ENCODE results near the gene ZIM2. TPM values are rescaled to one million over a fixed set of nuclear protein-coding genes. Genes with fewer than 3 reads are reported as not detected.

The ZIM2 gene
- total RNA-seq, 1 donor from 2014 or later: not detected

DNA sequence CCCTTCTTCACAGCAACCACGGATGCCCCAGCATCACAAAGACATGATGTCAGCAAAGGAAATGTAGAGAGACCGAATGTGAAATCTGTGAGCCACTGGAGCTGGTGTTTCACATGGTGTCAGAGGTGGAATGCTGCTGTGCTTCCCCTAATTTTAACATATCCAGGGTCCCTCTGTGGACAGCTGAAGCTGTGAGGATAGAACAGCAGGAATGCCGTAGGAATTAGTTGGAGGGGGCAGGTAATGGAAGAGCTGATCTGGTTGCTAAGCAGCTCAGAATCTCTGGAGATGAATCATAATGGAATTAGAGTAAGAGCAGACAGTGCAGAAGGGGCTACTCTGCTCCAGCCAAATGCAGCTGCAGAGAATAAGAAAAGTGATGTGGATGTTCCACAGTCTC lies 100.0 kb downstream of the ZIM2 start:
- TF ChIP-seq CTCF (IDR thresholded peaks at IDR 0.05; ENCODE audit: insufficient read depth, low read depth, low read length) (no peak), EZH2 (IDR thresholded peaks at IDR 0.05; ENCODE audit: insufficient read depth, low read length) (no peak)
- H3K36me3 Mint-ChIP-seq (ENCODE audit: low read depth, unreplicated experiment): no peaks in the 10 kb centered on the region
- H3K9me3 ChIP-seq (ENCODE audit: insufficient read depth, low read depth, low read length): peaks cover 8% of the 10 kb centered on the region

GRCh38 chr19:56736571-56736970 lies 104.0 kb downstream of the ZIM2 start:
- Mint-ChIP-seq H3K27ac (ENCODE audit: unreplicated experiment) (no peak overlapping the region), H3K36me3 (ENCODE audit: low read depth, unreplicated experiment) (no peaks in the 10 kb centered on the region), H3K9me3 (ENCODE audit: unreplicated experiment) (peaks cover 26% of the 10 kb centered on the region), H3K4me3 (ENCODE audit: unreplicated experiment) (no peak overlapping the region), H3K4me1 (ENCODE audit: low read depth, unreplicated experiment) (no peaks in the 10 kb centered on the region), H3K27me3 (ENCODE audit: low read depth, unreplicated experiment) (no peaks in the 10 kb centered on the region)
- H4K20me1 ChIP-seq (ENCODE audit: insufficient read depth, low read length): no peaks in the 10 kb centered on the region
- no peak overlapping the region for H3K9ac ChIP-seq (ENCODE audit: low read length)
- no peaks in the 10 kb centered on the region for H3K36me3 ChIP-seq (ENCODE audit: insufficient read depth, low read length)
- no peaks in the 10 kb centered on the region for H3K79me2 ChIP-seq (ENCODE audit: insufficient read depth, low read length)
- H2AFZ ChIP-seq (ENCODE audit: low read depth, low read length): no peak overlapping the region
- TF ChIP-seq CTCF (IDR thresholded peaks at IDR 0.05; ENCODE audit: insufficient read depth, low read depth, low read length) (no peak), EZH2 (IDR thresholded peaks at IDR 0.05; ENCODE audit: insufficient read depth, low read length) (no peak)
- peaks cover 10% of the 10 kb centered on the region for H3K9me3 ChIP-seq (ENCODE audit: insufficient read depth, low read depth, low read length)
- FAIRE-seq (no peak), DNase-seq (ENCODE audit: low read depth) (no peak)
- no peaks in the 10 kb centered on the region for H3K4me1 ChIP-seq (ENCODE audit: insufficient read depth, low read length)
- H3K27me3 ChIP-seq (ENCODE audit: insufficient read depth, low read length): no peaks in the 10 kb centered on the region
- no peak overlapping the region for H3K27ac ChIP-seq (ENCODE audit: low read depth, low read length)
- no peak overlapping the region for H3K4me3 ChIP-seq (ENCODE audit: insufficient read depth, low read depth, low read length)
- H3K4me2 ChIP-seq (ENCODE audit: low read length): no peak overlapping the region

More for the DNA sequence above, 100.0 kb downstream of the ZIM2 start:
- H3K4me3 Mint-ChIP-seq (ENCODE audit: unreplicated experiment): no peak overlapping the region
- H3K79me2 ChIP-seq (ENCODE audit: insufficient read depth, low read length): no peaks in the 10 kb centered on the region
- no peak overlapping the region for H3K27ac ChIP-seq (ENCODE audit: low read depth, low read length)
- H3K27me3 ChIP-seq (ENCODE audit: insufficient read depth, low read length): no peaks in the 10 kb centered on the region
- H3K4me2 ChIP-seq (ENCODE audit: low read length): no peak overlapping the region
- no peaks in the 10 kb centered on the region for H3K4me1 Mint-ChIP-seq (ENCODE audit: low read depth, unreplicated experiment)
- H3K27ac Mint-ChIP-seq (ENCODE audit: unreplicated experiment): no peak overlapping the region
- no peaks in the 10 kb centered on the region for H3K27me3 Mint-ChIP-seq (ENCODE audit: low read depth, unreplicated experiment)
- no peak for FAIRE-seq
- no peaks in the 10 kb centered on the region for H3K4me1 ChIP-seq (ENCODE audit: insufficient read depth, low read length)
- H4K20me1 ChIP-seq (ENCODE audit: insufficient read depth, low read length): no peaks in the 10 kb centered on the region
- no peak for DNase-seq (ENCODE audit: low read depth)
- H3K9ac ChIP-seq (ENCODE audit: low read length): no peak overlapping the region
- H2AFZ ChIP-seq (ENCODE audit: low read depth, low read length): no peak overlapping the region
- peaks cover 23% of the 10 kb centered on the region for H3K9me3 Mint-ChIP-seq (ENCODE audit: unreplicated experiment)
- no peaks in the 10 kb centered on the region for H3K36me3 ChIP-seq (ENCODE audit: insufficient read depth, low read length)
- no peak overlapping the region for H3K4me3 ChIP-seq (ENCODE audit: insufficient read depth, low read depth, low read length)

GRCh38 chr19:56732976-56733375 lies 107.5 kb downstream of the ZIM2 start:
- peaks cover 7% of the 10 kb centered on the region for H3K9me3 ChIP-seq (ENCODE audit: insufficient read depth, low read depth, low read length)
- no peaks in the 10 kb centered on the region for H3K27me3 Mint-ChIP-seq (ENCODE audit: low read depth, unreplicated experiment)
- DNase-seq (ENCODE audit: low read depth): no peak
- no peaks in the 10 kb centered on the region for H3K36me3 ChIP-seq (ENCODE audit: insufficient read depth, low read length)
- H3K4me2 ChIP-seq (ENCODE audit: low read length): no peak overlapping the region
- H2AFZ ChIP-seq (ENCODE audit: low read depth, low read length): no peak overlapping the region
- H4K20me1 ChIP-seq (ENCODE audit: insufficient read depth, low read length): no peaks in the 10 kb centered on the region
- no peaks in the 10 kb centered on the region for H3K4me1 ChIP-seq (ENCODE audit: insufficient read depth, low read length)
- H3K27ac ChIP-seq (ENCODE audit: low read depth, low read length): no peak overlapping the region
- no peak overlapping the region for H3K27ac Mint-ChIP-seq (ENCODE audit: unreplicated experiment)
- FAIRE-seq: no peak
- no peak for TF ChIP-seq EZH2 (IDR thresholded peaks at IDR 0.05; ENCODE audit: insufficient read depth, low read length)
- TF ChIP-seq CTCF (IDR thresholded peaks at IDR 0.05; ENCODE audit: insufficient read depth, low read depth, low read length): no peak
- H3K4me1 Mint-ChIP-seq (ENCODE audit: low read depth, unreplicated experiment): no peaks in the 10 kb centered on the region
- H3K79me2 ChIP-seq (ENCODE audit: insufficient read depth, low read length): no peaks in the 10 kb centered on the region
- no peaks in the 10 kb centered on the region for H3K36me3 Mint-ChIP-seq (ENCODE audit: low read depth, unreplicated experiment)
- H3K27me3 ChIP-seq (ENCODE audit: insufficient read depth, low read length): no peaks in the 10 kb centered on the region
- no peak overlapping the region for H3K4me3 Mint-ChIP-seq (ENCODE audit: unreplicated experiment)
- H3K9me3 Mint-ChIP-seq (ENCODE audit: unreplicated experiment): peaks cover 20% of the 10 kb centered on the region
- no peak overlapping the region for H3K9ac ChIP-seq (ENCODE audit: low read length)
- H3K4me3 ChIP-seq (ENCODE audit: insufficient read depth, low read depth, low read length): no peak overlapping the region

Measured in astrocyte (in vitro differentiated cells and primary cell).